Fibroblast of peridontal ligament (primary cell): ENCODE data around the gene ERCC1.

Source experiments
- DNase-seq: peaks from one replicate; pipeline ENCODE4 v3.0.0-alpha.2; 2010; ENCODE audit errors: extremely low read depth

The ERCC1 gene

GRCh38 chr19:45405435-45406225, 18.1 kb downstream of the ERCC1 start:
- DNase-seq: peak; percentile 83

GRCh38 chr19:45404557-45405434, 18.9 kb downstream of the ERCC1 start, which contains the start of gene PPP1R13L:
TSS of gene PPP1R13L (minus strand) at chr19:45405069. CDS start at chr19:45398318, 6,751 bp downstream.
- DNase-seq: peak; percentile 20

GRCh38 chr19:45403781-45404556, 19.7 kb downstream of the ERCC1 start:
- no peak for DNase-seq

GRCh38 chr19:45403272-45403671, 20.4 kb downstream of the ERCC1 start:
- no peak for DNase-seq

- DNase-seq: no peak
Observed at GRCh38 chr19:45402298-45403061, 21.2 kb downstream of the ERCC1 start.

- no peak for DNase-seq
Observed at GRCh38 chr19:45401815-45402214, 21.9 kb downstream of the ERCC1 start.

- DNase-seq: no peak
Observed at GRCh38 chr19:45400192-45400591, 23.5 kb downstream of the ERCC1 start.

- no peak for DNase-seq
Observed at GRCh38 chr19:45395821-45396617, 27.7 kb downstream of the ERCC1 start.

GRCh38 chr19:45391871-45392665, 31.6 kb downstream of the ERCC1 start:
- no peak for DNase-seq

GRCh38 chr19:45391346-45391745, 32.4 kb downstream of the ERCC1 start:
- no peak for DNase-seq

GRCh38 chr19:45385392-45386221, 38.1 kb downstream of the ERCC1 start:
- DNase-seq: no peak

- no peak for DNase-seq
Observed at GRCh38 chr19:45382426-45382825, 41.3 kb downstream of the ERCC1 start.

GRCh38 chr19:45380107-45380506, 43.6 kb downstream of the ERCC1 start:
- no peak for DNase-seq

- DNase-seq: peak; percentile 96
Observed at GRCh38 chr19:45376045-45376724, 47.5 kb downstream of the ERCC1 start.

GRCh38 chr19:45370410-45371204, 53.1 kb downstream of the ERCC1 start, which contains the start of gene ERCC2:
TSS of gene ERCC2 (minus strand) at chr19:45370573. CDS start at chr19:45370540, 33 bp downstream.
- peak; percentile 99 for DNase-seq

- DNase-seq: no peak
Observed at GRCh38 chr19:45368737-45369340, 54.9 kb downstream of the ERCC1 start.

GRCh38 chr19:45368127-45368526, 55.6 kb downstream of the ERCC1 start:
- no peak for DNase-seq
